ENCODE measurements around the gene CHD1L. TPM values are rescaled to one million over a fixed set of nuclear protein-coding genes. Genes with fewer than 3 reads are reported as not detected.

The CHD1L gene
- total RNA-seq, 4 donors from 2014 or later, result 14.4 to 22.1 (median 20.7) TPM

- Histone ChIP-seq H3K27ac (no peak overlapping the region), H3K4me1 (no peaks in the 10 kb centered on the region), H3K9me3 (no peaks in the 10 kb centered on the region), H3K27me3 (no peaks in the 10 kb centered on the region), H3K4me3 (no peak overlapping the region), H3K36me3 (peaks cover 0 to 11% of the 10 kb centered on the region in 2 donors)
- WGBS, 2 donors (ENCODE audit: low coverage in 1 of 2), result 89 to 96% methylated on average over 2 of the region's 2 CpGs
- TF ChIP-seq EP300 (IDR thresholded peaks at IDR 0.05) (no peak), POLR2AphosphoS5 (IDR thresholded peaks at IDR 0.05) (no peak), POLR2A (IDR thresholded peaks at IDR 0.05) (no peak)
- TF ChIP-seq, protein P1, sequence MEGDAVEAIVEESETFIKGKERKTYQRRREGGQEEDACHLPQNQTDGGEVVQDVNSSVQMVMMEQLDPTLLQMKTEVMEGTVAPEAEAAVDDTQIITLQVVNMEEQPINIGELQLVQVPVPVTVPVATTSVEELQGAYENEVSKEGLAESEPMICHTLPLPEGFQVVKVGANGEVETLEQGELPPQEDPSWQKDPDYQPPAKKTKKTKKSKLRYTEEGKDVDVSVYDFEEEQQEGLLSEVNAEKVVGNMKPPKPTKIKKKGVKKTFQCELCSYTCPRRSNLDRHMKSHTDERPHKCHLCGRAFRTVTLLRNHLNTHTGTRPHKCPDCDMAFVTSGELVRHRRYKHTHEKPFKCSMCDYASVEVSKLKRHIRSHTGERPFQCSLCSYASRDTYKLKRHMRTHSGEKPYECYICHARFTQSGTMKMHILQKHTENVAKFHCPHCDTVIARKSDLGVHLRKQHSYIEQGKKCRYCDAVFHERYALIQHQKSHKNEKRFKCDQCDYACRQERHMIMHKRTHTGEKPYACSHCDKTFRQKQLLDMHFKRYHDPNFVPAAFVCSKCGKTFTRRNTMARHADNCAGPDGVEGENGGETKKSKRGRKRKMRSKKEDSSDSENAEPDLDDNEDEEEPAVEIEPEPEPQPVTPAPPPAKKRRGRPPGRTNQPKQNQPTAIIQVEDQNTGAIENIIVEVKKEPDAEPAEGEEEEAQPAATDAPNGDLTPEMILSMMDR (IDR thresholded peaks at IDR 0.05), result no peak
- no peak for ATAC-seq
These were observed 30.9 kb upstream of the CHD1L start for GRCh38 chr1:147211577-147211976.

DNA sequence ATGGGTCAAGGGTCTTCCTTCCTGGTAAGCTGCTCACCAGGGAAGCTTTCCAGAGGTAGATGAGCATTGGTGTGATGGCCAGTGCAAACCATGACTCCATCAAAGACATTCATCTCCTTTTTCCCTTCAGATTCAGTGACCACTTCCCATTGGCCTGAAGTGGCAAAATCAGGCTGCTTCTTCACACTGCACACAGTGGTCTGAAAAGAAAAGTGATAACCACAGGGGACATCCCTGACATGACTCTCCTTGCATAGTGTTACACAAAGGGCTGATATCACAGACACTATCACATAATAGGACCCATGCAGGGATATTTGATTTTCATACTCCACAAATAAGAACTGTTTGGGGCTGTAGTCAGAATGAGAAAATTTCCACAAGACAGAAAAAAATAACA lies 29.2 kb upstream of the CHD1L start:
- TF ChIP-seq, protein P1 (IDR thresholded peaks at IDR 0.05), result no peak
- TF ChIP-seq POLR2A (IDR thresholded peaks at IDR 0.05), result no peak
- TF ChIP-seq EP300 (IDR thresholded peaks at IDR 0.05), result no peak
- no peak for TF ChIP-seq POLR2AphosphoS5 (IDR thresholded peaks at IDR 0.05)
- Histone ChIP-seq H3K27me3 (no peaks in the 10 kb centered on the region), H3K36me3 (peaks cover 0 to 11% of the 10 kb centered on the region in 2 donors), H3K4me3 (no peak overlapping the region), H3K9me3 (no peaks in the 10 kb centered on the region), H3K27ac (no peak overlapping the region), H3K4me1 (no peaks in the 10 kb centered on the region)
- ATAC-seq, result no peak

- TF ChIP-seq POLR2A (IDR thresholded peaks at IDR 0.05) (no peak), POLR2AphosphoS5 (IDR thresholded peaks at IDR 0.05) (no peak), EP300 (IDR thresholded peaks at IDR 0.05) (no peak)
- TF ChIP-seq, protein P1 (IDR thresholded peaks at IDR 0.05), result no peak
- Histone ChIP-seq H3K9me3 (no peaks in the 10 kb centered on the region), H3K4me3 (no peak overlapping the region), H3K36me3 (peaks cover 0 to 9% of the 10 kb centered on the region in 2 donors), H3K27me3 (no peaks in the 10 kb centered on the region), H3K4me1 (no peaks in the 10 kb centered on the region), H3K27ac (no peak overlapping the region)
- no peak for ATAC-seq
- WGBS, 2 donors (ENCODE audit: low coverage in 1 of 2), result 61 to 71% methylated on average over 3 to 5 of the region's 7 CpGs
These were observed 28.2 kb upstream of the CHD1L start for GRCh38 chr1:147214325-147214724.

- TF ChIP-seq, protein P1 (IDR thresholded peaks at IDR 0.05), result no peak
- TF ChIP-seq POLR2AphosphoS5 (IDR thresholded peaks at IDR 0.05) (no peak), POLR2A (IDR thresholded peaks at IDR 0.05) (no peak), EP300 (IDR thresholded peaks at IDR 0.05) (no peak)
- no peaks in the 10 kb centered on the region for H3K27me3 ChIP-seq
- no peaks in the 10 kb centered on the region for H3K4me1 ChIP-seq
- no peaks in the 10 kb centered on the region for H3K9me3 ChIP-seq
- peaks cover 0 to 9% of the 10 kb centered on the region in 2 donors for H3K36me3 ChIP-seq
- ATAC-seq, result no peak
- no peak overlapping the region for H3K27ac ChIP-seq
- no peak overlapping the region for H3K4me3 ChIP-seq
These were observed 27.5 kb upstream of the CHD1L start for GRCh38 chr1:147214842-147215539.

DNA sequence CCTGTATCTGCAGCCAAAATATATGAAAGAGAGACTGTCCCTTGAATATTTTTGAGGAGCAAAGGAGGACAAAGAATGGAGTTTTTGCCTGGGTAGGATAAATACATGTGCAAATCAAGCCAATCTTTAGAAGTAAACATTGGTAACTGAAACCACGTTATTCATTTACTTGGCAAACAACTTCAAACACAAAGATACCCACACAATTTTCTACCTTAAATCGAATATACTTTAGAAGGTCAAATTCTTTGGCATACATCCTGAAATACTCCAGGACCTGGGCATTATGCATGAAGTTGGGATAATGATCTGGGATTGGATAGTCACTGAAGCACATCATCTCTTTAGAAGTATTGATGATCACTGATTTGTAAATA lies 27.0 kb upstream of the CHD1L start:
- Histone ChIP-seq H3K27me3 (no peaks in the 10 kb centered on the region), H3K9me3 (no peaks in the 10 kb centered on the region), H3K4me3 (no peak overlapping the region), H3K36me3 (peaks cover 0 to 9% of the 10 kb centered on the region in 2 donors), H3K4me1 (no peaks in the 10 kb centered on the region), H3K27ac (no peak overlapping the region)
- ATAC-seq, result no peak
- TF ChIP-seq, protein P1 (IDR thresholded peaks at IDR 0.05), result no peak
- TF ChIP-seq POLR2AphosphoS5 (IDR thresholded peaks at IDR 0.05) (no peak), POLR2A (IDR thresholded peaks at IDR 0.05) (no peak), EP300 (IDR thresholded peaks at IDR 0.05) (no peak)
- 14 to 30% methylated on average over 2 of the region's 2 CpGs for WGBS, 2 donors (ENCODE audit: low coverage in 1 of 2)

Data from gastroesophageal sphincter (tissue), 4 donors.